BLaER1 treated with 17β-estradiol and CSF1 and Interleukin-3, amounts not matched to agents 10 nM and 100 nM (cell line): ENCODE results near the gene ARHGAP40.
"Not testable (repeated sequence)": the region's sequence is repeated elsewhere in the genome, so short reads cannot be mapped to it uniquely, and the experiment has no call there.

Experiments
- H3K27ac ChIP-seq, 11 experiments: shearing (Covaris generic); formaldehyde crosslinking; 2 replicates each; pipeline ENCODE4 v1.8.1; 2022
- H3K27me3 ChIP-seq, 11 experiments: shearing (Covaris generic); formaldehyde crosslinking; 2 replicates each; pipeline ENCODE4 v1.8.1; 2022
- H3K36me3 ChIP-seq, 11 experiments: shearing (Covaris generic); formaldehyde crosslinking; 2 replicates each; pipeline ENCODE4 v1.8.1; 2022
- H3K4me1 ChIP-seq, 10 experiments: shearing (Covaris generic); formaldehyde crosslinking; 2 replicates each; pipeline ENCODE4 v1.8.1; 2022
- H3K4me2 ChIP-seq, 11 experiments: shearing (Covaris generic); formaldehyde crosslinking; 2 replicates each; pipeline ENCODE4 v1.8.1; 2022
- H3K4me3 ChIP-seq, 10 experiments: shearing (Covaris generic); formaldehyde crosslinking; 2 replicates each; pipeline ENCODE4 v1.8.1; 2022
- H3K9ac ChIP-seq, 11 experiments: shearing (Covaris generic); formaldehyde crosslinking; 2 replicates each; pipeline ENCODE4 v1.8.1; 2022
- H3K9me3 ChIP-seq, 11 experiments: shearing (Covaris generic); formaldehyde crosslinking; replicated peaks in 1 of 11; 2 replicates each; pipeline ENCODE4 v1.8.1; 2022
- H4K20me1 ChIP-seq, 11 experiments: shearing (Covaris generic); formaldehyde crosslinking; 2 replicates each; pipeline ENCODE4 v1.8.1; 2022
- Cebpa-rat ChIP-seq, 11 experiments: shearing (Covaris generic); IDR thresholded peaks; 2 replicates each; pipeline ENCODE4 v1.8.1; 2022

Gene ARHGAP40

GRCh38 chr20:38584099-38584763 lies 17.4 kb upstream of the ARHGAP40 start:
- no peaks in the 10 kb centered on the region for H3K9me3 ChIP-seq
- H4K20me1 ChIP-seq: peaks cover 0 to 21% (median 0%) of the 10 kb centered on the region in 11 experiments; a peak in 5 of 22 replicates
- H3K9ac ChIP-seq: no peak overlapping the region
- TF ChIP-seq Cebpa-rat (IDR thresholded peaks at IDR 0.05): no peak
- no peaks in the 10 kb centered on the region for H3K36me3 ChIP-seq
- H3K27ac ChIP-seq: no peak overlapping the region
- no peak overlapping the region for H3K4me2 ChIP-seq
- H3K4me3 ChIP-seq: no peak overlapping the region
- no peaks in the 10 kb centered on the region for H3K27me3 ChIP-seq
- peaks cover 16 to 40% (median 35%) of the 10 kb centered on the region in 10 experiments; a peak in 19 of 20 replicates for H3K4me1 ChIP-seq

DNA sequence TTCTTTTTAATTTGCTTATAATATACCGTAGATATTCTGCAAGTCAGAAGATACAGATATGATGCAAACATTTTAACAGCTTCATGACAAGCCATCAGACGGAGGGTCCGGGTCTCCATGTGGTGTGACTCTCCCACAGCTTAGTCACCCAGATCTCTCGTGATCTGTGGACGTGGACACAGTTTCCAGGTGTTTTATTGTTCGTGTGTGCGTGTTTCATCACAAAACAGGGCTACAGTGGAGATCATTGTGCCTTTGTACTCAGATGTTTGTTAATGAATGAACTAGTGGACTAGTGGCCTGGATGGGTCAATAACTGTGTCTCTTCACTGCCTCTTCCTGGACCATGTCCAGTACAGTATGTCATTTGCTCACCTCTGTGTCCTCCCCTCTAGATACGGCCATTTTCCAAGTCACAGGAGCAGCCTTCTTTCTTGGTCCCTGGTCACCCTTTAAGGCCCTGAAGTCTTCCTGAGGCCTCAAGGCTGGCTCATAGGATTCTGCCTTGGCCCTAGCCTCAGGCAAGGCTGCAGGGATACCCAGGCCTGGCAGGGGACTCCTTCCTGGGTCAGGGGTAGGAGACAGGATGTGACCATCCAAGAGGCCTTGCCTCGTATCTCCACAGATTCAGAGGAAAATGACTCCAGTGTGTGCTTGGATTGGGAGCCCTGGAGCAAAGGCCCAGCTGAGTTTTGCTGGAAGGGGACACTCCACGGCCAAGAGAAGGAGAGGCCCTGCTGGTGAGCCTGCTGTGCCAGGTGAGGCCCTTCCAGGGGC lies 16.0 kb upstream of the ARHGAP40 start:
- peaks cover 0 to 16% (median 0%) of the 10 kb centered on the region in 11 experiments; a peak in 4 of 22 replicates for H4K20me1 ChIP-seq
- TF ChIP-seq Cebpa-rat (IDR thresholded peaks at IDR 0.05): no peak
- H3K9ac ChIP-seq: no peak overlapping the region
- H3K9me3 ChIP-seq: no peaks in the 10 kb centered on the region
- H3K36me3 ChIP-seq: no peaks in the 10 kb centered on the region
- H3K27ac ChIP-seq: no peak overlapping the region
- no peaks in the 10 kb centered on the region for H3K27me3 ChIP-seq
- H3K4me3 ChIP-seq: no peak overlapping the region
- H3K4me2 ChIP-seq: no peak overlapping the region
- peaks cover 14 to 35% (median 29%) of the 10 kb centered on the region in 10 experiments; a peak in 19 of 20 replicates for H3K4me1 ChIP-seq

DNA sequence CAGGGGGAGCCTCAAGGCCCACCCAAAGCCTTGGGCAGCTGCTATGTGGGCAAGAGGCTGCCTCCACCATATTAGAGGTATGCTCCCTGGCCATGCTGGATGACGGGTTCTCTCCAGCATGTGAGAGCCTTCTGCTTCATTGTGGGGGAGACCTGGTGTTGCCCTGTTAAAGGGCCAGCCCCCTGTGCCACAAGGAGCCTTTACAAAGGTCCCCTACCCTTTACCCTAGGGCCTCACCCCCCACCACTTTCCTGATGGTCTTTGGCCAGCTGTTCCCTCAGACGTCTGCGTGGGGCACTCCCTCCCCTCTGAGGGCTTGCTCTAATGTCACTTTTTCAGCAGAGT lies 15.5 kb upstream of the ARHGAP40 start:
- no peaks in the 10 kb centered on the region for H3K9me3 ChIP-seq
- H3K4me2 ChIP-seq: no peak overlapping the region
- peaks cover 0 to 10% (median 0%) of the 10 kb centered on the region in 11 experiments; a peak in 4 of 22 replicates for H4K20me1 ChIP-seq
- no peaks in the 10 kb centered on the region for H3K36me3 ChIP-seq
- H3K27me3 ChIP-seq: no peaks in the 10 kb centered on the region
- no peak overlapping the region for H3K9ac ChIP-seq
- no peak overlapping the region for H3K27ac ChIP-seq
- peaks cover 10 to 35% (median 29%) of the 10 kb centered on the region in 10 experiments; a peak in 19 of 20 replicates for H3K4me1 ChIP-seq
- no peak overlapping the region for H3K4me3 ChIP-seq
- TF ChIP-seq Cebpa-rat (IDR thresholded peaks at IDR 0.05): no peak

DNA sequence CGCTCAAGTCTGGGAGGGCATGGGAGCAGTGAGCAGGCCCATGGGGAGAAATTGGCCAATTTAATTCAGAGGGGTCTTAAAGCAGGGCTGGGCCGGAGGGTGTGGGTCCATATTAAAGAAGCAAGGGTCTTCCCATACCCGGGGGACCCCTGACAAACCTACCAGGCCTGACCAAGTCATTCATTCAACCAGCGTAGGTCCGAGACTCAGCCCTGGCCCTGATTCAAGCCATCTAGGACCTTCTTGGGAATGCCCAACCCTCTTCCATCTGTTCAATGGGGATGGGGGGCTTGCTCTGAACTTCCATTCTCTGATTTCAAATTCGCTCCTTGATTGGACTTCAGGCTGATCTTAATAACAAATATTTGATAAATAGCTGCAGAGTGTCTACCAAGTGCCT lies 13.3 kb upstream of the ARHGAP40 start:
- H4K20me1 ChIP-seq: no peaks in the 10 kb centered on the region; a peak in 1 of 22 replicates
- no peak overlapping the region for H3K27ac ChIP-seq
- H3K9ac ChIP-seq: no peak overlapping the region
- no peaks in the 10 kb centered on the region for H3K9me3 ChIP-seq
- no peaks in the 10 kb centered on the region for H3K36me3 ChIP-seq
- H3K27me3 ChIP-seq: no peaks in the 10 kb centered on the region
- H3K4me2 ChIP-seq: no peak overlapping the region
- peaks cover 0 to 16% (median 10%) of the 10 kb centered on the region in 10 experiments; a peak in 11 of 20 replicates for H3K4me1 ChIP-seq
- no peak for TF ChIP-seq Cebpa-rat (IDR thresholded peaks at IDR 0.05)
- H3K4me3 ChIP-seq: no peak overlapping the region

DNA sequence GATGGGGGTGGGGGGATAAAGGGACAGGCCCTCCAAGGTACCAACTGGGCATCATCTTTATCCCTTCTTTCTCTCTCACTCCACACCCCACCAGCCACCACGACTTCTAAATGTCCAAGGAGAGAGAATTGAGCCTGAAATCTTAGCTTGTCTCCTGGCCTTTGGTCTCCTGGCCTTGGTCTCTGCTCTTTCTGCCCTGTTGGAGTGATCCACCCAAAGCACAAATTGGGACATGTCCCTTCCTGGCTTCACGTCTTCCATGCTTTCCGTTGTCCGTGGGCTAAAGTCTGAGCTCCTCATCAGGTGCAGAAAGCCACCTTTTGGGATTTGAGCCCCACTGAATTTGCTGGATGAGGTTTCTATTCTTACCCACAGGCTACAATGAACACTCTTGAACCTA lies 12.3 kb upstream of the ARHGAP40 start:
- H3K36me3 ChIP-seq: no peaks in the 10 kb centered on the region
- H3K27me3 ChIP-seq: no peaks in the 10 kb centered on the region
- H3K4me2 ChIP-seq: no peak overlapping the region
- no peak overlapping the region for H3K27ac ChIP-seq
- TF ChIP-seq Cebpa-rat (IDR thresholded peaks at IDR 0.05): no peak
- H3K9ac ChIP-seq: no peak overlapping the region
- no peaks in the 10 kb centered on the region for H4K20me1 ChIP-seq
- H3K4me1 ChIP-seq: peaks cover 0 to 12% (median 7%) of the 10 kb centered on the region in 10 experiments; a peak in 8 of 20 replicates
- no peak overlapping the region for H3K4me3 ChIP-seq
- H3K9me3 ChIP-seq: no peaks in the 10 kb centered on the region

- H3K36me3 ChIP-seq: no peaks in the 10 kb centered on the region
- H3K9me3 ChIP-seq: no peaks in the 10 kb centered on the region
- H3K4me1 ChIP-seq: peaks cover 0 to 12% (median 7%) of the 10 kb centered on the region in 10 experiments; a peak in 8 of 20 replicates
- no peak overlapping the region for H3K27ac ChIP-seq
- no peaks in the 10 kb centered on the region for H3K27me3 ChIP-seq
- no peak for TF ChIP-seq Cebpa-rat (IDR thresholded peaks at IDR 0.05)
- H3K9ac ChIP-seq: no peak overlapping the region
- no peak overlapping the region for H3K4me3 ChIP-seq
- H4K20me1 ChIP-seq: no peaks in the 10 kb centered on the region
- H3K4me2 ChIP-seq: no peak overlapping the region
Measured at GRCh38 chr20:38589967-38590675, 11.5 kb upstream of the ARHGAP40 start.

DNA sequence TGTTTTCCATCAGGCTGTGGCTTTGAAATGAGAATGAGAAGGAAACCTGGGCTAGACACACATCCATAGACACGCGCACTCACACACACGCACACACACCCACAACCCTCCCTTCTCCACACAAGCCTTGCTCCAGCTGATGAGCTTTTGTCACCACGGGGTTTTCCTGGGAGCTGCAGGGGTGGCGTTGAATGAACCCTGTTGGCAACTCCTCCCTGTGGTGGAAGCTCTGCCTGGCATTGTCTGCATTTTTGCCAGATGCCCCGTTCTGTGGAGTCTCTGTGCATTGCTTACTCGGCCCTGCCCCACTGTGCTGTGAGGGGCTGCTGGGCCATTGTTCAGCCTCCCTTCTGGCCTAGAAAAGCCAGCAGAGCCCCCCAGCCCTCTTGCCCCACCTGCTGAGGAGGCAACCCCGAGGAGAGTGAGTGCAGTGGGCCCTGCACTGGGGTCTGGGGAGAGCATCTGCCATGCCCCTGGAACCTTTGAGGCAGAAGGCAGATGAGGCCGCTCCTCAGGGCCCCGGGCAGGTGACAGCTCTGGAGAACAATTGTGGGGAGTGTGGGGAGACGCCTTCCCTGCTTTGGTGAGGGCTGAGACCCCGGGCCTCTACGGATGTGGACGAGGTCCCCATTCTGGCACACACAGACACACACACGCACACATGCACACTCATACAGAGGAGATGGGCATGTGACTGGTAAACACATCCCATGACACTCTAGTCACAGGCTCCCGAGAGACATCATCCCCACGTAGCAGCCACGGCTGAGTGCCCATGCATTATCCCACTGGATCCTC lies 10.7 kb upstream of the ARHGAP40 start:
- no peak overlapping the region for H3K27ac ChIP-seq
- peaks cover 0 to 12% (median 7%) of the 10 kb centered on the region in 10 experiments; a peak in 8 of 20 replicates for H3K4me1 ChIP-seq

GRCh38 chr20:38591474-38592410 lies 9.9 kb upstream of the ARHGAP40 start:
- H3K4me3 ChIP-seq: no peak overlapping the region
- no peak overlapping the region for H3K9ac ChIP-seq
- H3K36me3 ChIP-seq: no peaks in the 10 kb centered on the region
- no peaks in the 10 kb centered on the region for H3K27me3 ChIP-seq
- H3K27ac ChIP-seq: no peak overlapping the region
- H3K4me1 ChIP-seq: peaks cover 0 to 12% (median 7%) of the 10 kb centered on the region in 10 experiments; a peak in 8 of 20 replicates
- no peaks in the 10 kb centered on the region for H4K20me1 ChIP-seq
- TF ChIP-seq Cebpa-rat (IDR thresholded peaks at IDR 0.05): no peak
- H3K4me2 ChIP-seq: peak overlapping the region in 4 of 11 experiments; percentile 4 to 38 (median 20); a peak in 1 of 22 replicates
- no peaks in the 10 kb centered on the region for H3K9me3 ChIP-seq

More for the DNA sequence above, 10.7 kb upstream of the ARHGAP40 start:
- no peaks in the 10 kb centered on the region for H3K36me3 ChIP-seq
- H3K9ac ChIP-seq: no peak overlapping the region
- H3K27me3 ChIP-seq: no peaks in the 10 kb centered on the region
- H4K20me1 ChIP-seq: no peaks in the 10 kb centered on the region
- no peak for TF ChIP-seq Cebpa-rat (IDR thresholded peaks at IDR 0.05)
- no peaks in the 10 kb centered on the region for H3K9me3 ChIP-seq
- H3K4me3 ChIP-seq: no peak overlapping the region
- peak overlapping the region in 5 of 11 experiments; percentile 4 to 38 (median 11); a peak in 4 of 22 replicates for H3K4me2 ChIP-seq

GRCh38 chr20:38592411-38592790 lies 9.2 kb upstream of the ARHGAP40 start:
- H3K4me2 ChIP-seq, H4K20me1 ChIP-seq, H3K36me3 ChIP-seq, H3K9me3 ChIP-seq, H3K27me3 ChIP-seq, H3K27ac ChIP-seq, H3K9ac ChIP-seq, H3K4me3 ChIP-seq: not testable (repeated sequence)
- H3K4me1 ChIP-seq: peaks cover 0 to 12% (median 7%) of the 10 kb centered on the region in 10 experiments; a peak in 8 of 20 replicates

GRCh38 chr20:38594281-38594680 lies 7.3 kb upstream of the ARHGAP40 start:
- H3K9ac ChIP-seq, H3K9me3 ChIP-seq, H3K36me3 ChIP-seq, H3K27ac ChIP-seq, H3K4me2 ChIP-seq, H3K4me3 ChIP-seq, H3K27me3 ChIP-seq, H4K20me1 ChIP-seq: not testable (repeated sequence)
- H3K4me1 ChIP-seq: peaks cover 0 to 12% (median 7%) of the 10 kb centered on the region in 10 experiments; a peak in 8 of 20 replicates

GRCh38 chr20:38595886-38596285 lies 5.7 kb upstream of the ARHGAP40 start:
- not testable (repeated sequence) for H3K4me2 ChIP-seq, H3K9me3 ChIP-seq, H3K27me3 ChIP-seq, H3K9ac ChIP-seq, H4K20me1 ChIP-seq, H3K4me1 ChIP-seq, H3K27ac ChIP-seq, H3K4me3 ChIP-seq, H3K36me3 ChIP-seq
